ENCODE measurements around the gene UQCC5. TPM values are rescaled to one million over a fixed set of nuclear protein-coding genes. Genes with fewer than 3 reads are reported as not detected.

Gene UQCC5
- total RNA-seq, 1 experiment from 2014 or later: 45.8 TPM

DNA sequence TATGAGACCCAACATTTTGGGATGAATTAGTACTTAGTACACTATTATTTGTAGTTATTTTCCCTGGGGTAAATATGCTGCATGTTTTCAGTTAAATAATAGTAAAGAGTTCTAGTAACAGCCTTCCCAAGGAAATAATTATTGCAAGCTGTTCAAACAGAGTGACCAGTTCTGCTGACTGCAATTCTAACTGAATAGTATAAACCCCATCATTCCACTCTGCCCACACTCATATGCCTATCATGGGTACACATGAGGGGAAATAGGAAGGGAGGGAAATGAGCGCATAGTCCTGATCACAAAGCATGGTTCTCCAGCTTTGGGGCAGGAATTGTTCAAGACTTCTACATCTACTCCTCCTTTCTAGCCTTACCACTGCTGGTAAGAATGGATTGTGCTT, 18.7 kb downstream of the UQCC5 start:
- no peak overlapping the region for H3K9ac ChIP-seq (ENCODE audit: extremely low read depth, insufficient read length, low read length)

More for the DNA sequence above, 18.7 kb downstream of the UQCC5 start:
- Histone ChIP-seq H2BK12ac (ENCODE audit: insufficient read length, low read depth, low read length) (no peak overlapping the region), H3K4me1 (ENCODE audit: insufficient read depth, low read length) (peaks cover 3% of the 10 kb centered on the region; the same call in 1 of the 2 replicates), H3K79me1 (ENCODE audit: insufficient read depth, low read depth, low read length, poor library complexity, severe bottlenecking) (no peaks in the 10 kb centered on the region), H3T11ph (ENCODE audit: low read length) (no peak overlapping the region), H2AK5ac (ENCODE audit: insufficient read length, low read length) (no peak overlapping the region), H3K18ac (ENCODE audit: insufficient read length, low read depth, low read length) (no peak overlapping the region), H2BK20ac (ENCODE audit: low read depth, low read length, poor library complexity, severe bottlenecking) (no peak overlapping the region), H3K23me2 (ENCODE audit: insufficient read length, low read depth, low read length, poor library complexity, severe bottlenecking) (no peaks in the 10 kb centered on the region), H3K79me2 (ENCODE audit: insufficient read depth, low read length) (no peaks in the 10 kb centered on the region), H2BK15ac (ENCODE audit: low read depth, low read length) (no peak overlapping the region), H4K8ac (replicated peaks; ENCODE audit: insufficient read length, low read depth, low read length) (no peak overlapping the region), H3K9me3 (ENCODE audit: control insufficient read depth, low read depth, low read length) (no peaks in the 10 kb centered on the region), H3K27ac (ENCODE audit: insufficient read length, low read depth, low read length) (no peak overlapping the region), H4K5ac (ENCODE audit: insufficient read length, low read depth, low read length) (no peak overlapping the region), H2BK5ac (ENCODE audit: insufficient read length, low read length) (no peak overlapping the region), H3K56ac (ENCODE audit: insufficient read length, low read depth, low read length) (no peak overlapping the region), H3K4me2 (ENCODE audit: insufficient read depth, insufficient read length, low read length) (no peak overlapping the region), H4K20me1 (ENCODE audit: control insufficient read depth, insufficient read depth, insufficient read length) (no peaks in the 10 kb centered on the region), H2AFZ (ENCODE audit: low read length) (no peak overlapping the region), H4K91ac (ENCODE audit: insufficient read length, low read depth, low read length) (no peak overlapping the region), H3K4ac (ENCODE audit: low read depth, low read length) (no peak overlapping the region), H3K14ac (ENCODE audit: insufficient read depth, low read length) (no peak overlapping the region), H3K23ac (ENCODE audit: insufficient read length, low read depth, low read length) (no peak overlapping the region), H3K27me3 (ENCODE audit: insufficient read depth, low read length) (no peaks in the 10 kb centered on the region), H2BK120ac (ENCODE audit: low read depth, low read length, poor library complexity, severe bottlenecking) (no peak overlapping the region)
- Mint-ChIP-seq H3K4me3 (no peak overlapping the region), H3K27me3 (ENCODE audit: low read depth) (no peaks in the 10 kb centered on the region), H3K4me1 (peaks cover 7 to 12% of the 10 kb centered on the region in 2 experiments; a peak in 2 of 4 replicates), H3K27ac (peak overlapping the region in 1 of 3 experiments; percentile 61; a peak in 2 of 7 replicates), H3K36me3 (ENCODE audit: insufficient read depth in 1 of 3, low read depth in 3 of 3) (peaks cover 11 to 55% (median 35%) of the 10 kb centered on the region in 3 experiments; a peak in 6 of 7 replicates), H3K9me3 (no peaks in the 10 kb centered on the region)
- DNase-seq: no peak
- TF ChIP-seq, protein P1, sequence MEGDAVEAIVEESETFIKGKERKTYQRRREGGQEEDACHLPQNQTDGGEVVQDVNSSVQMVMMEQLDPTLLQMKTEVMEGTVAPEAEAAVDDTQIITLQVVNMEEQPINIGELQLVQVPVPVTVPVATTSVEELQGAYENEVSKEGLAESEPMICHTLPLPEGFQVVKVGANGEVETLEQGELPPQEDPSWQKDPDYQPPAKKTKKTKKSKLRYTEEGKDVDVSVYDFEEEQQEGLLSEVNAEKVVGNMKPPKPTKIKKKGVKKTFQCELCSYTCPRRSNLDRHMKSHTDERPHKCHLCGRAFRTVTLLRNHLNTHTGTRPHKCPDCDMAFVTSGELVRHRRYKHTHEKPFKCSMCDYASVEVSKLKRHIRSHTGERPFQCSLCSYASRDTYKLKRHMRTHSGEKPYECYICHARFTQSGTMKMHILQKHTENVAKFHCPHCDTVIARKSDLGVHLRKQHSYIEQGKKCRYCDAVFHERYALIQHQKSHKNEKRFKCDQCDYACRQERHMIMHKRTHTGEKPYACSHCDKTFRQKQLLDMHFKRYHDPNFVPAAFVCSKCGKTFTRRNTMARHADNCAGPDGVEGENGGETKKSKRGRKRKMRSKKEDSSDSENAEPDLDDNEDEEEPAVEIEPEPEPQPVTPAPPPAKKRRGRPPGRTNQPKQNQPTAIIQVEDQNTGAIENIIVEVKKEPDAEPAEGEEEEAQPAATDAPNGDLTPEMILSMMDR (conservative IDR thresholded peaks at IDR 0.05): no peak
- WGBS (ENCODE audit: extremely low coverage, insufficient read length, low lambda C conversion rate): no CpG with 5 or more reads among the region's 1 CpG

Measured in H9 (cell line).